CD4-positive, alpha-beta T cell (primary cell): ENCODE measurements around the gene WDR93. TPM values are rescaled to one million over a fixed set of nuclear protein-coding genes. Genes with fewer than 3 reads are reported as not detected.

Experiments used
- ATAC-seq: fragments of 200-7000 bp; cut with Tn5 transposase; one replicate; pipeline ENCODE4 v1.10.0; 2022; ENCODE audit warnings: mild to moderate bottlenecking; ENCODE audit not compliant: poor library complexity
- CTCF ChIA-PET: fragments of 350-600 bp; sonication (Branson Sonifier 250); formaldehyde crosslinking; loops from one replicate; lab custom pipeline; 2021; ENCODE audit warnings: antibody characterized with exemption, inconsistent platforms; lab: Charles Lee
- POLR2A ChIA-PET: fragments of 350-600 bp; sonication (Branson Sonifier 250); formaldehyde crosslinking; loops from one replicate; lab custom pipeline; 2021; ENCODE audit warnings: antibody characterized with exemption, inconsistent platforms; lab: Charles Lee
- DNase-seq, 14 experiments: peaks; one replicate each; pipeline ENCODE4 v3.0.0-alpha.2; 2013 to 2020; ENCODE audit warnings: mixed read lengths in 2 of 14
- H3K27ac ChIP-seq, 2 donors: one replicate each; pipeline versions ENCODE4 v1.5.1 to v1.7.0; 2013; ENCODE audit warnings: low read length in 2 of 2, low read depth in 1 of 2, mild to moderate bottlenecking in 1 of 2
- H3K27me3 ChIP-seq, 2 experiments: 1 replicate in 1 of 2; 2 replicates in 1 of 2; pipeline versions ENCODE4 v1.6.1 to v1.7.0; 2013; ENCODE audit warnings: low read length in 2 of 2, control low read depth in 1 of 2, mild to moderate bottlenecking in 1 of 2, moderate library complexity in 1 of 2; ENCODE audit not compliant: insufficient read depth in 2 of 2, control insufficient read depth in 1 of 2
- H3K36me3 ChIP-seq: one replicate; pipeline ENCODE4 v1.6.1; 2013; ENCODE audit warnings: low read length, control low read depth; ENCODE audit not compliant: insufficient read depth
- H3K4me1 ChIP-seq: one replicate; pipeline ENCODE4 v1.6.1; 2013; ENCODE audit warnings: low read length, control low read depth; ENCODE audit not compliant: insufficient read depth
- H3K4me3 ChIP-seq: one replicate; pipeline ENCODE4 v1.5.1; 2013; ENCODE audit warnings: mild to moderate bottlenecking, low read length, moderate library complexity
- H3K9me3 ChIP-seq, 2 experiments: 1 replicate in 1 of 2; 2 replicates in 1 of 2; pipeline versions ENCODE4 v1.6.1 to v1.7.0; 2013; ENCODE audit warnings: low read length in 2 of 2, mild to moderate bottlenecking in 2 of 2, control low read depth in 1 of 2, moderate library complexity in 1 of 2; ENCODE audit not compliant: control insufficient read depth in 1 of 2, insufficient read depth in 1 of 2
- H3K27ac Mint-ChIP-seq: one replicate; pipeline ENCODE4 v1.8.0; 2020; ENCODE audit warnings: mixed read lengths
- H3K27me3 Mint-ChIP-seq: one replicate; pipeline ENCODE4 v1.8.0; 2021; ENCODE audit warnings: mixed read lengths
- H3K36me3 Mint-ChIP-seq: one replicate; pipeline ENCODE4 v1.8.0; 2021; ENCODE audit warnings: low read depth, mixed read lengths
- H3K4me1 Mint-ChIP-seq: one replicate; pipeline ENCODE4 v1.8.0; 2021; ENCODE audit warnings: low read depth, mixed read lengths
- H3K4me3 Mint-ChIP-seq: one replicate; pipeline ENCODE4 v1.8.0; 2020; ENCODE audit warnings: mild to moderate bottlenecking, mixed read lengths
- H3K9me3 Mint-ChIP-seq: one replicate; pipeline ENCODE4 v1.8.0; 2020; ENCODE audit warnings: mixed read lengths
- intact Hi-C, 2 experiments: fragments of 100-400 bp; cut with DNase I in 1 of 2; cut with micrococcal nuclease in 1 of 2; formaldehyde crosslinking; loops; one replicate each; pipeline versions ENCODE4 v1.15.1 to v1.9.0; 2023 to 2025; cut with DNase I, micrococcal nuclease
- total RNA-seq, 174 experiments: library from RNA in 2 of 174; stranded (reverse) in 2 of 174; gene quantifications; one replicate each; pipeline ENCODE4 v1.2.3 and lab custom pipeline; 2021 to 2026
- TF ChIP-seq, protein P1 (sequence below): fragments of 200-600 bp; IDR thresholded peaks from one replicate; pipeline ENCODE4 v1.8.0; 2022; ENCODE audit warnings: antibody characterized with exemption, mild to moderate bottlenecking

Gene WDR93
- total RNA-seq, 2 experiments from 2014 or later = not detected

DNA sequence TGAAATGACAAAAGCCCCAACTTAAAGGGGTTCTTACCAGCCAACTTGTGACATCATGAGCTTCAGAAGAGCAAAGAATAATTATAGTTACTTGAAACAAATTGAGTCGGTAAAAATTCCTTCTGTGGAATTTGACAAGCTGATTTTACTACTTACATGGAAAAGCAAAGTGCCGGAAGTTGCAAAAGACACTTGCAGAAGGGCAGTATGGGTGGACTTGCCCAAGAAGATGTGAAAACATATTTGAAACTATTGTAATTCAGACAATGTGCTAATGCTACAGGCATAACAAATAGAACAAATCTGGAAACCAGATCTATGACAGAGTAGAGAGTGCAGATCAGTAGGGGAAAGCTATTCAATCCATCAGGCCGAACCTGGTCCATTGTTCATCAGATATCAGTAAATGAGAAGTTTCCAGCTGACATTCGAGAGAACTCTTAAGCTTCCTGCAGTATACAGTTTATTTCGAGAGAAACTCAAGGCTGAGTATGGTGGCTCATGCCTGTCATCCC, 32.9 kb upstream of the WDR93 start:
- H3K27ac ChIP-seq = no peak overlapping the region
- DNase-seq (no peak), ATAC-seq (no peak)
- POLR2A ChIA-PET = no interaction called here
- CTCF ChIA-PET = no interaction called here
- H3K27me3 ChIP-seq = peaks cover 26 to 36% of the 10 kb centered on the region in 2 experiments
- H3K36me3 ChIP-seq = no peaks in the 10 kb centered on the region
- Mint-ChIP-seq H3K27me3 (peaks cover 77% of the 10 kb centered on the region), H3K27ac (no peak overlapping the region), H3K4me1 (peaks cover 15% of the 10 kb centered on the region), H3K9me3 (no peaks in the 10 kb centered on the region), H3K36me3 (no peaks in the 10 kb centered on the region), H3K4me3 (peak overlapping the region; percentile 11)
- no peak overlapping the region for H3K4me3 ChIP-seq
- H3K9me3 ChIP-seq = peaks cover 0 to 8% of the 10 kb centered on the region in 2 experiments
- H3K4me1 ChIP-seq = peaks cover 10% of the 10 kb centered on the region
- TF ChIP-seq, protein P1, sequence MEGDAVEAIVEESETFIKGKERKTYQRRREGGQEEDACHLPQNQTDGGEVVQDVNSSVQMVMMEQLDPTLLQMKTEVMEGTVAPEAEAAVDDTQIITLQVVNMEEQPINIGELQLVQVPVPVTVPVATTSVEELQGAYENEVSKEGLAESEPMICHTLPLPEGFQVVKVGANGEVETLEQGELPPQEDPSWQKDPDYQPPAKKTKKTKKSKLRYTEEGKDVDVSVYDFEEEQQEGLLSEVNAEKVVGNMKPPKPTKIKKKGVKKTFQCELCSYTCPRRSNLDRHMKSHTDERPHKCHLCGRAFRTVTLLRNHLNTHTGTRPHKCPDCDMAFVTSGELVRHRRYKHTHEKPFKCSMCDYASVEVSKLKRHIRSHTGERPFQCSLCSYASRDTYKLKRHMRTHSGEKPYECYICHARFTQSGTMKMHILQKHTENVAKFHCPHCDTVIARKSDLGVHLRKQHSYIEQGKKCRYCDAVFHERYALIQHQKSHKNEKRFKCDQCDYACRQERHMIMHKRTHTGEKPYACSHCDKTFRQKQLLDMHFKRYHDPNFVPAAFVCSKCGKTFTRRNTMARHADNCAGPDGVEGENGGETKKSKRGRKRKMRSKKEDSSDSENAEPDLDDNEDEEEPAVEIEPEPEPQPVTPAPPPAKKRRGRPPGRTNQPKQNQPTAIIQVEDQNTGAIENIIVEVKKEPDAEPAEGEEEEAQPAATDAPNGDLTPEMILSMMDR = no peak
- intact Hi-C loops = no loop called here

GRCh38 chr15:89659295-89659694, 31.3 kb upstream of the WDR93 start:
- H3K27ac ChIP-seq = no peak overlapping the region
- Mint-ChIP-seq H3K27ac (no peak overlapping the region), H3K9me3 (no peaks in the 10 kb centered on the region), H3K36me3 (no peaks in the 10 kb centered on the region), H3K27me3 (peaks cover 72% of the 10 kb centered on the region), H3K4me3 (no peak overlapping the region), H3K4me1 (peaks cover 9% of the 10 kb centered on the region)
- DNase-seq = no peak
- TF ChIP-seq, protein P1 = no peak
- ChIA-PET POLR2A (no interaction called here), CTCF (no interaction called here)
- H3K36me3 ChIP-seq = no peaks in the 10 kb centered on the region
- no peak overlapping the region for H3K4me3 ChIP-seq
- ATAC-seq = no peak
- H3K9me3 ChIP-seq = peaks cover 0 to 7% of the 10 kb centered on the region in 2 experiments
- peaks cover 9% of the 10 kb centered on the region for H3K4me1 ChIP-seq
- peaks cover 21% of the 10 kb centered on the region in 2 experiments for H3K27me3 ChIP-seq
- intact Hi-C loops = no loop called here

DNA sequence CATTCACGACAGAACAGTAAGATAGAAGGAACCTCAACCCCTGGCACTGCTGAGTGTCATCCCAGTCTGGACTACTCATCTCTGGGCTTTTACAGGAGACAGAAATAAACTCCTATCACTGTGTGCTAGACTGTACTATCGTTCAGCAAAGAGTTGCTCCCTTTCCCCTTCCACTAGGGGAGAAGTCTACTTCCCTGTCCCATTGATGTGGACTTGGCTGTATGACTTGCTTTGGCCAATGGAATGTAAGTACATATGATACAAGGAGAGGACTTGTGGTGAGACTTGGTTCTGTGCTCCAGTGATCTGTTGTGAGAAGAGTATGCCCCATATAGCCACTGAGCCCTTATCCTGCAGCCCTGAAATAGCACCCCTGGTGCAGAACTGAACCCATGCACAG, 30.1 kb upstream of the WDR93 start:
- POLR2A ChIA-PET = no interaction called here
- Histone ChIP-seq H3K36me3 (no peaks in the 10 kb centered on the region), H3K9me3 (no peaks in the 10 kb centered on the region), H3K27ac (no peak overlapping the region), H3K4me1 (no peaks in the 10 kb centered on the region), H3K4me3 (no peak overlapping the region), H3K27me3 (peaks cover 17 to 18% of the 10 kb centered on the region in 2 experiments)
- Mint-ChIP-seq H3K4me1 (peaks cover 7% of the 10 kb centered on the region), H3K36me3 (no peaks in the 10 kb centered on the region), H3K9me3 (no peaks in the 10 kb centered on the region), H3K4me3 (no peak overlapping the region), H3K27me3 (peaks cover 72% of the 10 kb centered on the region), H3K27ac (no peak overlapping the region)
- CTCF ChIA-PET = no interaction called here
- ATAC-seq (no peak), DNase-seq (no peak)
- TF ChIP-seq, protein P1 = no peak
- intact Hi-C loops = no loop called here
